PC-9 (cell line): ENCODE measurements around the gene FAM3D.

Source experiments
- CTCF ChIP-seq: fragments of 200-600 bp; sonication (generic); conservative IDR thresholded peaks from 2 replicates; pipeline ENCODE4 v1.6.1; 2017; ENCODE audit warnings: mixed run types, antibody characterized with exemption, mild to moderate bottlenecking, moderate library complexity
- EZH2 ChIP-seq: fragments of 200-600 bp; sonication (generic); IDR thresholded peaks from 2 replicates; pipeline ENCODE4 v1.8.0; 2017; ENCODE audit warnings: antibody characterized with exemption, low read depth

GRCh38 chr3:58607816-58608215, 58.8 kb downstream of the FAM3D start:
- TF ChIP-seq CTCF (no peak), EZH2 (no peak)
